Activated CD8-positive, alpha-beta memory T cell treated with anti-CD3 and anti-CD28 coated beads, Interleukin-2, amount 10 ng/mL, durations not matched to agents 7 days and 5 days (primary cell): ENCODE results near the gene GPRC5C. TPM values are rescaled to one million over a fixed set of nuclear protein-coding genes. Genes with fewer than 3 reads are reported as not detected.
A peak's percentile ranks its signal among the peaks of the same experiment; 100 is the strongest.

Source experiments
- ATAC-seq: fragments of 150-1000 bp; cut with Tn5 transposase; one replicate; pipeline ENCODE4 v1.10.0; 2021; ENCODE audit warnings: moderate library complexity
- CTCF ChIA-PET: fragments of 350-600 bp; sonication (Branson Sonifier 250); formaldehyde crosslinking; loops from one replicate; lab custom pipeline; 2021; ENCODE audit warnings: antibody characterized with exemption; lab: Charles Lee
- DNase-seq: peaks from one replicate; pipeline ENCODE4 v3.0.0-alpha.2; 2020
- H3K27ac Mint-ChIP-seq: one replicate; pipeline ENCODE4 v1.8.0; 2021; ENCODE audit warnings: mild to moderate bottlenecking, mixed read lengths
- H3K27me3 Mint-ChIP-seq: one replicate; pipeline ENCODE4 v1.8.0; 2021; ENCODE audit warnings: mixed read lengths
- H3K36me3 Mint-ChIP-seq: one replicate; pipeline ENCODE4 v1.8.0; 2021; ENCODE audit warnings: mild to moderate bottlenecking, mixed read lengths
- H3K4me1 Mint-ChIP-seq: one replicate; pipeline ENCODE4 v1.8.0; 2021; ENCODE audit warnings: mixed read lengths
- H3K4me3 Mint-ChIP-seq: one replicate; pipeline ENCODE4 v1.8.0; 2021; ENCODE audit warnings: mild to moderate bottlenecking, moderate library complexity, mixed read lengths
- H3K9me3 Mint-ChIP-seq: one replicate; pipeline ENCODE4 v1.8.0; 2022; ENCODE audit warnings: low read depth, mixed read lengths
- total RNA-seq, 2 experiments: library from RNA; stranded (reverse); gene quantifications; one replicate each; pipeline ENCODE4 v1.2.3, GENCODE V29; 2021

GPRC5C gene
- total RNA-seq, 2 experiments from 2014 or later: not detected

GRCh38 chr17:74460996-74461395 lies 29.1 kb downstream of the GPRC5C start:
- Mint-ChIP-seq H3K4me3 (no peak overlapping the region), H3K9me3 (no peaks in the 10 kb centered on the region)

DNA sequence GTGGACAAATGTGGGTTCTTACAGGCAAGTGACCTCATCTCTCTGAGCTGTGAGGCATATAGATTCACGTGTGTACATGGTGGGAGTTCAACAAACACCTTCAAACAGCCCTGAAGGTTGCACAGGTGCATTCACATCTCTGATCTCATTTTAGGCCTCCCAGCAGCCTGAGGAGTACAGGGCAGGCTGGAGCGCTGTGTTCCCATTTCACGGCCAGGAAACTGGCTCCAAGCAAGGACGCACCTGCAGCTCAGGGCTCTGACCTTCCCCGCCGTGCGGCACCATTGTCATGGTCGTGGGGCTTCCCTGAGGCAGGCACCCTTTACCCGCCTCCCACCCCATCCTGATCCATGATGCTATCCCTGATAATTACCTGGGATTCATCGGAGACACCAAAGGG lies 29.7 kb downstream of the GPRC5C start:
- peaks cover 2% of the 10 kb centered on the region for H3K36me3 Mint-ChIP-seq
- no peak overlapping the region for H3K4me3 Mint-ChIP-seq
- ATAC-seq: no peak
- H3K9me3 Mint-ChIP-seq: no peaks in the 10 kb centered on the region
- peak overlapping the region; percentile 10 for H3K27ac Mint-ChIP-seq
- H3K4me1 Mint-ChIP-seq: peaks cover 15% of the 10 kb centered on the region
- CTCF ChIA-PET: interaction anchor here (1.0 to 2.2 kb wide), 3 partner anchors 22 to 157 kb away, joined by 3 to 23 read pairs (median 4); partner anchors contain the start of gene GPR142
- H3K27me3 Mint-ChIP-seq: peaks cover 5% of the 10 kb centered on the region
- DNase-seq: no peak

More at GRCh38 chr17:74460996-74461395, 29.1 kb downstream of the GPRC5C start:
- Mint-ChIP-seq H3K4me1 (peaks cover 15% of the 10 kb centered on the region), H3K27ac (no peak overlapping the region), H3K36me3 (peaks cover 2% of the 10 kb centered on the region), H3K27me3 (peaks cover 8% of the 10 kb centered on the region)
- CTCF ChIA-PET: interaction anchor here (0.7 to 4.8 kb wide), 7 partner anchors 9 to 350 kb away, joined by 3 to 23 read pairs (median 6); partner anchors contain the start of gene GPR142
- DNase-seq (no peak), ATAC-seq (no peak)

- Mint-ChIP-seq H3K9me3 (no peaks in the 10 kb centered on the region), H3K4me1 (peaks cover 14% of the 10 kb centered on the region), H3K4me3 (no peak overlapping the region), H3K27ac (no peak overlapping the region), H3K27me3 (no peaks in the 10 kb centered on the region), H3K36me3 (peaks cover 4% of the 10 kb centered on the region)
- DNase-seq (no peak), ATAC-seq (no peak)
- CTCF ChIA-PET: interaction anchor here (1.2 kb wide), 1 partner anchor 138 kb away, joined by 3 read pairs; no protein-coding TSS in a partner anchor
Measured at GRCh38 chr17:74464730-74465377, 33.0 kb downstream of the GPRC5C start.

- H3K4me1 Mint-ChIP-seq: peaks cover 18% of the 10 kb centered on the region
- DNase-seq (no peak), ATAC-seq (no peak)
- peaks cover 7% of the 10 kb centered on the region for H3K36me3 Mint-ChIP-seq
- CTCF ChIA-PET: interaction anchor here (1.3 kb wide), 1 partner anchor 11 kb away, joined by 7 read pairs; no protein-coding TSS in a partner anchor
- no peaks in the 10 kb centered on the region for H3K9me3 Mint-ChIP-seq
- no peak overlapping the region for H3K27ac Mint-ChIP-seq
- no peak overlapping the region for H3K4me3 Mint-ChIP-seq
- H3K27me3 Mint-ChIP-seq: peaks cover 4% of the 10 kb centered on the region
Measured at GRCh38 chr17:74465378-74466110, 33.7 kb downstream of the GPRC5C start.

- peaks cover 4% of the 10 kb centered on the region for H3K27me3 Mint-ChIP-seq
- peaks cover 19% of the 10 kb centered on the region for H3K4me1 Mint-ChIP-seq
- CTCF ChIA-PET: interaction anchor here (0.6 to 1.3 kb wide), 2 partner anchors 9 to 12 kb away, joined by 3 to 7 read pairs; no protein-coding TSS in a partner anchor
- H3K9me3 Mint-ChIP-seq: no peaks in the 10 kb centered on the region
- H3K27ac Mint-ChIP-seq: peak within 1 kb of the TSS; percentile 71
- ATAC-seq: peak; percentile 5
- peaks cover 9% of the 10 kb centered on the region for H3K36me3 Mint-ChIP-seq
- no peak within 1 kb of the TSS for H3K4me3 Mint-ChIP-seq
- no peak for DNase-seq
Measured at GRCh38 chr17:74466111-74466827, 34.4 kb downstream of the GPRC5C start, which contains the start of gene CD300A. Gene CD300A (plus strand): TSS chr17:74466634. CDS start chr17:74466704, 70 bp downstream.

DNA sequence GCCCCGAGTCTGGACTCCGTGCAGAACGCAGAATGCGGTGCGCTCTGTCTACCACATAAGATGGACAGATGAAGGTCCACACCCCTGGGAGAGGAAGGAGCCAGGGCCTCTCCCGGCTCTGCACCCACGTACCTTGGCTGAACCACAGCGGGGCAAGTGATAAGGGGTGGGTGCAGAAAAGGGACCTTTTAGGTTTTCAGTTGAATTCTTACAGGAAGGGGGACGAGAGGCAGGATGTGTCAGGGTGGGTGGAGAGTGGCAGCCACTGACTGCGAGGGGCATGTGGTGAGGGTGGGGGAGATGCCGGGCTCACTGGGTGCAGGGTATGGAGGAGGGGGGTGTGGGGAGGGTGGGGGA lies 34.9 kb downstream of the GPRC5C start:
- H3K9me3 Mint-ChIP-seq: no peaks in the 10 kb centered on the region
- peaks cover 4% of the 10 kb centered on the region for H3K27me3 Mint-ChIP-seq
- peak; percentile 54 for DNase-seq
- no peak overlapping the region for H3K4me3 Mint-ChIP-seq
- H3K36me3 Mint-ChIP-seq: peaks cover 12% of the 10 kb centered on the region
- H3K4me1 Mint-ChIP-seq: peaks cover 18% of the 10 kb centered on the region
- peak; percentile 5 for ATAC-seq
- no peak overlapping the region for H3K27ac Mint-ChIP-seq
- CTCF ChIA-PET: interaction anchor here (0.6 to 1.3 kb wide), 2 partner anchors 9 to 12 kb away, joined by 3 to 7 read pairs; no protein-coding TSS in a partner anchor

- Mint-ChIP-seq H3K27ac (peak overlapping the region; percentile 71), H3K27me3 (peaks cover 4% of the 10 kb centered on the region), H3K4me3 (no peak overlapping the region), H3K9me3 (no peaks in the 10 kb centered on the region), H3K36me3 (peaks cover 14% of the 10 kb centered on the region), H3K4me1 (peaks cover 19% of the 10 kb centered on the region)
- no peak for ATAC-seq
- no peak for DNase-seq
- CTCF ChIA-PET: interaction anchor here (1.4 to 2.3 kb wide), 2 partner anchors 10 to 88 kb away, joined by 5 to 8 read pairs; no protein-coding TSS in a partner anchor
Measured at GRCh38 chr17:74467221-74467951, 35.5 kb downstream of the GPRC5C start.

DNA sequence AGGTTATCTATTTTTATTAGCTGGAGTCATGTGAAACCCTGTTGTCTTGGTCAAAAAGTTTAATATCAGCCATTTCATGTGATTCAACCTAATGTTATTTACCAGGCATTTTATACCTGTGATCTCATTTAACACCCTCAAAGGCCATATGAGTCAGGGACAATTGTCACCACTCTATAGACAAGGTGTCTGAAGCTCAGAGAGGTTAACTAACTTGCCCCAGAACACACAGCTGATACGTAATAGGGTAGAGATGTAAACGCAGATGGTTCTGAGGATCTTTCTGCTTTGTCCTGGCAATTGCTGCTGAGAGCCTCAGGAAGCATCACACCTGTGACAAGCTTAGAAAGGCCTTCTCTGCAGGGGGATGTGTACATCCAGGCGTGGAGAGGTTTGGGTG lies 39.5 kb downstream of the GPRC5C start:
- Mint-ChIP-seq H3K27ac (no peak overlapping the region), H3K27me3 (peaks cover 4% of the 10 kb centered on the region), H3K9me3 (peaks cover 6% of the 10 kb centered on the region), H3K4me1 (peaks cover 39% of the 10 kb centered on the region), H3K36me3 (peaks cover 40% of the 10 kb centered on the region), H3K4me3 (no peak overlapping the region)
- ATAC-seq: no peak
- no peak for DNase-seq
- CTCF ChIA-PET: interaction anchor here (1.1 to 2.5 kb wide), 3 partner anchors 13 to 103 kb away, joined by 3 to 8 read pairs (median 5); no protein-coding TSS in a partner anchor

- peaks cover 40% of the 10 kb centered on the region for H3K4me1 Mint-ChIP-seq
- H3K4me3 Mint-ChIP-seq: no peak overlapping the region
- ATAC-seq (no peak), DNase-seq (no peak)
- peaks cover 9% of the 10 kb centered on the region for H3K9me3 Mint-ChIP-seq
- peaks cover 4% of the 10 kb centered on the region for H3K27me3 Mint-ChIP-seq
- H3K36me3 Mint-ChIP-seq: peaks cover 49% of the 10 kb centered on the region
- H3K27ac Mint-ChIP-seq: no peak overlapping the region
- CTCF ChIA-PET: interaction anchor here (1.3 to 2.5 kb wide), 3 partner anchors 12 to 35 kb away, joined by 3 to 8 read pairs (median 6); no protein-coding TSS in a partner anchor
Measured at GRCh38 chr17:74472890-74473289, 41.0 kb downstream of the GPRC5C start.

DNA sequence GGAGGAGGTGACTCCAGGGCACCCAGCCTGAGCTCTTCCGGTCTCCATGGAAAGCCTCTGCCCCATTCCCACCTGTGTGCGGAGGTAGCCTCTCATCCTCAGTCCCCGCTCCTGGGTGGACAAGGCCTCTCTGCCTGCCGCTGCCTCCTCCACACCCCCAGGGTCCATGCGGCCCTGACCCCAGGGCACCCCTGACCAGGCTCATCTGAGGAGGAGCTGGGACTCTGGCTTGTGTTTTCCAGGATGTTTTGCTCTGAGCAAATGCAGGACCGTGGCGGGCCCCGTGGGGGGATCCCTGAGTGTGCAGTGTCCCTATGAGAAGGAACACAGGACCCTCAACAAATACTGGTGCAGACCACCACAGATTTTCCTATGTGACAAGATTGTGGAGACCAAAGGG lies 41.4 kb downstream of the GPRC5C start:
- Mint-ChIP-seq H3K27ac (no peak overlapping the region), H3K36me3 (peaks cover 51% of the 10 kb centered on the region)

DNA sequence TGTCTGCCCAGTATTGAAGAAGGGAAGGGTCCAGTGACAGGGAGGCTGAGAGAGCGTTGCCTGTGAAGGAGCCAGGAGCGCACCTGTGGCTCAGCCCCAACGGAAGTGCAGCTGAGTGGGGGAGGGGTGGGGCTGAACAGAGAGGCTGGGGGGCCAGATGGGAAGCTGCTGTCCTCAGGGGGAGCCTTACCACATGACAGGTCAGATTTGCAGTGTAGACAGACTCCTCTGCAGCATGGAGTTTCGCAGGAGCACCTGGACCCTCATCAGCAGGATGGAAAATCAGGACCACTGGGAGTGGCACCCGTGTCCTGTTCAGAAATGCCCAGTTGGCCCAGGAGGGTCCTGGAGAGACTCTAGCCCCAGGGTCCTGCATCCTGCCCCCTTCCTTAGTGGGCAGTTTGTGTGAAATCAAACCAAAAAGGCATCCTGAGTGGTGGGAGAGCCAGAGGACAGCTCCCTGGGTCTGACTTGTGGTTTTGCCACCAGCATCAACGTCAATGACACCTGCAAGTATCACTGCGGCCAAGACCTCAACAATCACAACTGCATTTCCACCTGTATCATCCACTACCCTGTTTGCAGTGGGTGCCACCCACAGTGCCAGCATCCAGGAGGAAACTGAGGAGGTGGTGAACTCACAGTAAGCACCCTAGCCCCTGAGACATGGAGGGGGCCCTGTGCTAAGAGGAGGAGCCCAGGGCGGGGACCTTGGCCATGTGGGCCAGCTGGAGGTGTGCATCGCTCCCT lies 42.3 kb downstream of the GPRC5C start:
- Mint-ChIP-seq H3K27ac (peak overlapping the region; percentile 16), H3K36me3 (peaks cover 55% of the 10 kb centered on the region), H3K4me1 (peaks cover 54% of the 10 kb centered on the region), H3K4me3 (no peak overlapping the region), H3K9me3 (peaks cover 9% of the 10 kb centered on the region), H3K27me3 (peaks cover 4% of the 10 kb centered on the region)
- CTCF ChIA-PET: interaction anchor here (0.6 to 1.3 kb wide), 3 partner anchors 17 to 106 kb away, joined by 3 to 4 read pairs (median 3); no protein-coding TSS in a partner anchor
- DNase-seq (no peak), ATAC-seq (no peak)

More for the DNA sequence above, 41.4 kb downstream of the GPRC5C start:
- peaks cover 44% of the 10 kb centered on the region for H3K4me1 Mint-ChIP-seq
- CTCF ChIA-PET: interaction anchor here (1.1 to 1.3 kb wide), 2 partner anchors 35 to 105 kb away, joined by 3 read pairs; no protein-coding TSS in a partner anchor
- peaks cover 9% of the 10 kb centered on the region for H3K9me3 Mint-ChIP-seq
- no peak overlapping the region for H3K4me3 Mint-ChIP-seq
- no peak for DNase-seq
- H3K27me3 Mint-ChIP-seq: peaks cover 4% of the 10 kb centered on the region
- no peak for ATAC-seq
